NCI-H1048 (cell line): ENCODE data around the gene PDLIM3.
A peak's percentile ranks its signal among the peaks of the same experiment; 100 is the strongest.
"Not testable (repeated sequence)": the region's sequence is repeated elsewhere in the genome, so short reads cannot be mapped to it uniquely, and the experiment has no call there.

ENCODE experiments used
- DNase-seq: peaks from one replicate; lab custom pipeline; 2025; lab: John Stamatoyannopoulos, UW

PDLIM3 gene, protein sequence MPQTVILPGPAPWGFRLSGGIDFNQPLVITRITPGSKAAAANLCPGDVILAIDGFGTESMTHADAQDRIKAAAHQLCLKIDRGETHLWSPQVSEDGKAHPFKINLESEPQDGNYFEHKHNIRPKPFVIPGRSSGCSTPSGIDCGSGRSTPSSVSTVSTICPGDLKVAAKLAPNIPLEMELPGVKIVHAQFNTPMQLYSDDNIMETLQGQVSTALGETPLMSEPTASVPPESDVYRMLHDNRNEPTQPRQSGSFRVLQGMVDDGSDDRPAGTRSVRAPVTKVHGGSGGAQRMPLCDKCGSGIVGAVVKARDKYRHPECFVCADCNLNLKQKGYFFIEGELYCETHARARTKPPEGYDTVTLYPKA

DNA sequence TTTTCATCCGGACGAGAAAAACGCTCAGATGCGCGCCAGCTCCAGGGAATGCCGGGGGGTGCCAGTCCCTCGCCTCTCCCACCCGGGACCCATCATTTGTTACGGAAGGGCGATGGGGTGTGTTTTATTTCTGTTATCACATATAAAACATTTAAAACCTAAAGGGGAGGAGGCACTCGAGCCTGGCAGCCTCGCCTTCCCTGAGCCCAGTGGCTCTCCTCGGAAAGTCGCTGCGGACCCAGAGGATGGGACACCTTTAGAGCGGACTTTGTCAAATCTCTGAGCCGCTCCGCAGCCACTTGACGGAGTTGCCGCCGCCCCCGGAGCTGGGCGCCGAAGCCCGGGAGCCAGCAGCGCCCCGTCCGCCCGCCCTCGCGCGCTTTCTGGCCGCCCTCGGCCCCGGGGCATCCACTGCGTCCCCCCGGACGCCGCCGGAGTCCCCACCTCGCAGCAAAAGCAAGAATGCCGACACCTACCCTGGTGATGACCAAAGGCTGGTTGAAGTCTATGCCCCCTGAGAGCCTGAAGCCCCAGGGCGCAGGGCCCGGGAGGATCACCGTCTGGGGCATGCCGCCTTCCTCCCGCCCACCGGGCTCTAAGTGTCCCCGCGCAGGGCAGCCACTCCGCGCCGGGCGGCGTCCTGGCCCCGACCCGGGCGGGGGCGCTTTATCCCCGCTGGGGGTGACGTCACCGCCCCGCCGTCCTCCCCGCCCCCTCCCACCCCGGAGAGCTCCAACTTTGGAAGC, at the start of gene PDLIM3:
TSS of gene PDLIM3 (minus strand) at position 642 of the 746 bp plus-strand sequence. CDS start at position 569, 73 bp downstream.
- peak; percentile 27 for DNase-seq

DNA sequence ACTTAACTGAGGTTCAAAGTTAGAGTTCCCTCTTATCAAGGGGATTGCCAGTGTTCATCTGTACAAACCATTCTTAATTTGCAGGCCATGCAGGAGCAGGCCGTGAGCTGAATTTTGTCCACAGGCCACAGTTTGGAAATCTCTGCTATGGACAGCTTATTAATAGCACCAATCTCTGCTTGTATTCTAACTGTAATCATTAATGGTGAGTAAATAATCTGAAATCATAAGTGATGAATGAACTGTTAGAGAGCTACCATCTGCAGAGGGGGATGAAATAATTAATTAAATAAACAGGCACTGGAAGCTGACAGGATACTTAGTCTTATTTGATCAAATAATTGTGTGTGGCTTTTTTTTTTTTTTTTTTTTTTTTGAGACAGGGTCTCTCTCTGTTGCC, 48.5 kb upstream of the PDLIM3 start:
- no peak for DNase-seq

DNA sequence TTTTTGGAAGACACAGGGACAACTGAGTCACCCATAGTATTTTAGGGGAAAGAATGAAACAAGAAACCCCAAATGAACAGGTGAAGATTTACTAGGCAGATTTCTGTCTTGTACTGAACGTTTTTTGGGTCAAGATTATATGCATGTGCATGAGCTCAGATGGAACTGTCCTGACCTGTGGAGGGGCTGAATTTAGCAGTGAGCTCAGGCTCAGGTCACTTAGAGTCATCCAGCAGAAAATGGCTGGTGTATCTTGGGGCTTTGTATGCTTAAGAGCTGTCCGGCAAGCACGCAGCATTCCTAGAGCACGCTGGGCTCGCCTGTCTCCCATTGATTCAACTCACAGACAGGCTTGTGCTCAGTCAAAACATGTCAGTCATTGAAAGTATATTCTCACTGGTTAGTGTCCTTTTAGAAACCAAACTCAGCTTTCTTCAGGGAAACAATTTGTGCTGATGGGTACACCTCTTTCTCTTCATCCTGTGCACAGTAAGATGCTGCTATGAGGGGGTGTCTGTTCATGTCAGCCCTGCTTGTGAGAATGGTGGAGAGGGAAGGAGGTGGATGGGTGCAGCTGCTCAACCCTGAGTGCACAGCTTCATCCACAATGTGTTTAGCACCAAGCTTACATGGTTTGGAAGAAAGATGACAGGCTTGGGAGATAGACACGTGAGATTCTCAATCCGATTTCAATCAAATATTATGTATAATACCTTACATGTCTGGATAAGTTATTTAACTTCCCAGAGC, 47.5 kb upstream of the PDLIM3 start:
- no peak for DNase-seq

DNA sequence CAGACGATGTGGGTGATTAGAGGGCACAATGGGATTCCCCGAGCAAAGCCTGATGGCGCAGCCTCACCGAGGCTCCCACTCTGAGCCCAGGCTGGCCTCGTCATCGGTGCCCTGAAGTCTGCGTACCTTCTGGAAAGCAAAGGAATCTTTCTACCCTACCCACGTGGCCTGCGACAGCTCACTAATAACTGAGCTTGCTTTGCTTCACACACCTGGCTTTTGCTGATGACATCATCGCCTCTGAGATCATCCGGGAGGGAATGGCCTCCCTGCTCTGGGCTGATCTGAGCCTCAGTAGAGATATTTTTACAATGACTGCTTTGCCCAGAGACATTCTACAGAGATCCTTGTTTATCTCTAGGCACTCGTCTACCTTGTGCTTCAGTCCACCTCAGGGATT, 45.4 kb upstream of the PDLIM3 start:
- no peak for DNase-seq

DNA sequence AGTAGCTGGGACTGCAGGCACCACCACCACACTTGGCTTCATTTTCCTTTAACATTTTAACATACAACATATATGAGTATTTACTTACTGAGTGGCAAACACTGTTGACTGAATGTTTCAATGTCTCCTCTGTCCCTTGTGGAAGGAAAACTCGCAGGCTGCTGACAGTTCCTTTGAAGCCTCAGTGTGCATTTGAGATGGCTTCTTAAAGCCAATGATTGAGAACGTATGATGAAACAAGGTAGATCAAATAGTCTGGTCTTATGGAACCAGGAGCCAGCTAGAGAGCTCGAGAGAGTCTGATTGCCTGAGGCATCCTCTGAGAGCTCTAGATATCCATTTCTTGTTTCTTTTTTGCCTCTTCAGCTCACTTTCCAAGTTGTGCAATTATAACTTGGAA, 43.0 kb upstream of the PDLIM3 start:
- no peak for DNase-seq

DNA sequence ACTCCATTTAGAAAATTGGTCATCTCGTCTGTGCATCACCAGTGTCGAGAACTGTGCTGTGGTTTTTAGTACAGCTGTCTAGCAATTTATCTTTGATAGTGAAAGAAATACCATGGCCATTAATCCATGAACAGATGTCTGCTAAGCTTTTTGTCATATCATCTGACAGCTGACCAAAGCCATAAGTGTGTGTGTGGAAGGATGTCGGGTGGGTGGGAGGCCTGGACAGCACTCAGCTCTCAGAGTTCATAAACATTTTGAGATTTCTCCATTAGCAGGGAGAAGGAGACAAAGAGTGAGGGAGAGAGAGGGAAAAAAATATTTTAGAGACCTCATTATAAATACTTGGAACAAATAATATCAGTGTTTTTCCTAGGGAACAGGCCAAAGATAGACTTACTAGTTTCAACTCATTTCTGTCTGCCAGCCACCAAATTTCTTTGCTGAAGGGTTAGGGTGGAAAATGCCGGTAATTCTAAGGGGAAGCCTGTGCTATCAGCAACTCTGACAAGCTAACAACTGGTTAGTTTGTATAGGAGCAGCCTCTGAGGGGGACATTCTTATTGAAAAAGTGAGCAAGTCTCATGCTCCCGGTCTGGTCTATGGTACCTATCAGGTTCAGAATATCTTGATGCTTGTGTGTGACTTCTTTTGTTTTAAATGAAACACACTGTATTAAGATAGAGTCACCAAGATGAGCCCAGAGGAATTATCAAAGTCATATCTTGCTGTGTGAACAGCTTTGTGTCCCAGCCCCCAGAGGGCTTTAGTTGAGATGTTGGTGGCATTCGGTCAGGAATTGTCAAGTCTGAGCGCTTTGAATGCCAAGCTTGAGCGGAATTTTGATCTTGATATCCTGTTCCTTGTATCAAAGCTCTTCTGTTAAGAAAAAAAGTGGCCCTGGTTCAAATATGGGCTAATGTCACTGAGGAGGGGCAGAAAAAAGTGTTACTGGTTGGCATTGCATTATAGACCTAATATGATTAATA, 41.9 kb upstream of the PDLIM3 start:
- no peak for DNase-seq

DNA sequence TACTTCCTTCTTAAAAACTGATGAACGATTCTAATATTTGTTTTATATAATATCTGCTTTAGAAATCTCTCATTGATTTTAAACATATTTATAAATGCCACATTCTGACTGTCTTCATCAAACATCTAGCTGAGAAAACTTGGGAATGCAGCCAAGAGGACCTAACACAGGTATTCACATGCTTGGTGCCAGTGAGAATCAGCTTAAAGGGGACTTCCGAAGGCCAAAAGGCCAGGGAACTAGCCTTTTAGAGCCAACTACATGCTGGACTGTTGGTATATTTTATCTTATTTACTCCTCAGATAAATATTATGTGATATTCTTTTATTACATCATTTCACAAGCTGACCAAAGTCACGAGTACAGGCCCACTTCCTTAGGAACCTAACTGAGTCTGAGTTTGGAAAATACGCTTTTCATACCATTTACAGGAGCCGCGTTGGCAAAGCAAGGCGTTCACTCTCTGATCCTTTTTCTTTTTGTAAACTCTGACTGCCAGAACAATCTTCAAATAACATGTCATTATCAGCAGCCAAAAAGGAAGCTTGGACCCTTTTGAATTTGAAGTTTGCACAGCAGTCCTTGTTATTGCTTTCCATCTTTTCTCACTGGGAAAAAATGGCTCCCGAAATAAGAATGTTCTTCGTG, 41.1 kb upstream of the PDLIM3 start:
- no peak for DNase-seq

DNA sequence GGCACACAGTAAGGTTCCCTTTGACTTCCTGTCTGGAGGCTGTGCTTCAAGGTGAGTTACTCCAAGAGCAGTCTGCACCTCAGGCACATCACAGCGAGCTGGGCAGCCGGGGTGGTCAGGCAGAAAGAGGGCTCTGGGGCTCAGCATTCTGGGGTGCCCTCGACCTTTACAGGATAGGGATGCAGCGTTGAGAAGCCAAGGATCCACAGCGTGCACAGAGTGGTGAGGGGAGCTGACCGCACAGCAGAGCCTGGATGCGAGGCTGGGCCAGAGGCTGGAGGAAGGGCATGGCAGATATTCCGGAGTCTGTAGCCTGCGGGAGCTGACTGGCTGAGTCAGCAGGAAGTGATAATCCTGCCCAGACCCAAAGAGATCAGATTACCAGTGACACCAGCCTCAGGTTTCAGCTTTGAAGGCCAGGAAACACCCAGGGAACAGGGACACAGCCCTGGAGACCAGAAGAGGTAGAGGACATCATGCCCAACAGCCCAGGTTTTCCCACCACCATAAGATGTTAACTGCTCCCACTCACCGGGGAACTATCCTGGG, 38.4 kb upstream of the PDLIM3 start:
- no peak for DNase-seq

DNA sequence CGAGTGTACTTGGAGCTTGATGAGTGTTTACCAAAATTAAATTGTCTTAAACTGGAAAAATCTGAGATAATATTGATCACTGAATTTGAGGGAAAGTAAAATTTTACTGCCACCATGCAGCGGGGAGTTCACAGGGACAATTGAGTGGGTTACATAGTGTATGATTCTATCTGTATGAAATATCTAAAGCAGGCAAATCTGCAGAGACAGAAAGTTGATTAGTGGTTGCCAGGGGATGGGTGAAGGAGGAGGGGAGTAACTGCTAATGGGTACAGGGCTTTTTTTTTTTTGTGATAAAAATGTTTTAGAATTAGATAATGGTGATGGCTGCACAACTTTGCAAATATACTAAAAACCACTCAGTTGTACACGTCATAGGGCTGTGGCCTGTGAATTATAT, 35.4 kb upstream of the PDLIM3 start:
- no peak for DNase-seq

DNA sequence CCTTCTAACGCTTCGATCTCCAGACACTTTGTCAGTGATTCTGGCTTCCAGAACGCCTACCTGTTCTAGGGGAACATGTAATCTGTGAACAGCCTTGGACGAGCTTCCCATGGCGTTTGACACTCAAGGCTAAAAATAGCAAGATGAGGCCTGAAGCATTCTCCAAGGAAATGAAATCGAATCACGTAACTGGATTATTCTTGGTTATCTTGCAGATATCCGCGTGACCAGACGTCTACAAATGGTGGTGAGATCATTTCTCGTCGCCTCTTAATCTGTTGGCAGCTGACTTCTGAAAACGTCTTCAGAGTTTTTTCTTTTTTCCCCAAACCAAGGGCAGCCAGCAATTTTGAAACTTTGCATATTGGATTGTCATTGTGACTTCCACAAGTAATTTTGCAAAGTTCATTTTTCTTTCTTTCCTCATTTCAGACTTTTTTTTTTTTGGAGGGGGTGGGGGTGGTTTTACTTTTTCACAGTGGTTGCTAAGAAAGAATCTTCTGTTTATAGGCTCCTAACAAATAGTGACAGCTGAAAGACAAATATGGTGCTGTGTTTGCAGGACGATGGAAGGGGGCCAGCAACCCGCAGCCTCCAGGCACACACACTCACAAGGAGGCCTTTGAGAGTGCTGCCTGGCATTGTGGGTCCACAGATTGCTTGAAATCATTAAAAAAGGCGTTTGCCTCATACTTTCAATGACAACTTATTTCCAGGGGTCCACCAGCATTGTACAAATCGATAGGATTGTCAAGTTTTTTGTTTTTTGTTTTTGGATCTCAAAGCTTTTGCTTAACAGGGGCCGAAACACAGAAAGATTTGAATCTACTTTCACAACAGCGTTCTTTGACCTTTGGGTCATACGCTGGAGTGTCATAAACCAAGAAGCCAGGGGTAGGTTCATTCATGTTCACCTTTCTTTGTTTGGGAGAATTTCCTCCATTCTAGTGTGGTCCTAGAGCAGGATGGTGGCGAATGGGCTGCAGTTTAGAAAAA, 32.4 kb upstream of the PDLIM3 start:
- DNase-seq, result peak; percentile 34

DNA sequence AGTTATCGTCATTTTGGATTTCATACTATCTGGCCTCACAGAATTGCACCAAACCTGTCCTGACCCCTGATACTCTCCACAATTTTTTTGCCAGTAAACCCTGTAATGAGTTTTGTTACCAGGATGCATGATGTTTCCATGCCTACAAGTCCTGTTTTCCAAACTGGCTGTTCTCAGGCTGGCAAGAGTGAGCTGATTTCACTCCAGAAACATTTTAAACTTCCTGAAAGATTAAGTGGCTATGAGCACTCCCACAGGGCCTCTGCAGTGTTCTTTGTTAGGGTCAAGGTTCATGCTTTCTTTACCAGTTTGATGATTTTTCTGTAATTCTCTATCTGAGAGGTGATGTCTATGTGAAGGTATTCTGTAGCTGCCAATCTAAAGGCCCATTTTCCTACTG, 31.7 kb upstream of the PDLIM3 start:
- no peak for DNase-seq

DNA sequence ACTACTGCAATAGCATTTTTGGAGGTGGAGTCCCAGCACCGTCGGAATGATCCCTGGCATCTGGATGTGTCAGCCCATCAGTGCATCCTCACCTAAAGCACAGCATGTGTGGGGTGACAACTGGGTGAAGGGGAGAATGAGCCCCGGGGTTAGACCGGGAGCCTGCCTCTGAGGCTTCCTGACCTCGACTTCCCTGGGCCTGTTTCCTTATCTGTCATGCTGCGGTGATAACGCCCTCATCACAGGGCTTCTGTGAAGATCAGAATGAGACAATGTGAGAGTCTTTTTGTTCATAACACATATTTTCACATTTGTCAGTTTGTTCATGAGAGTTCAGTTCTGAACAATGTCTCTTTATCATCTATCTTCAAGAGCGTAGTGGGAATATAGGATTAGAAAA, 31.1 kb upstream of the PDLIM3 start:
- DNase-seq, result no peak

DNA sequence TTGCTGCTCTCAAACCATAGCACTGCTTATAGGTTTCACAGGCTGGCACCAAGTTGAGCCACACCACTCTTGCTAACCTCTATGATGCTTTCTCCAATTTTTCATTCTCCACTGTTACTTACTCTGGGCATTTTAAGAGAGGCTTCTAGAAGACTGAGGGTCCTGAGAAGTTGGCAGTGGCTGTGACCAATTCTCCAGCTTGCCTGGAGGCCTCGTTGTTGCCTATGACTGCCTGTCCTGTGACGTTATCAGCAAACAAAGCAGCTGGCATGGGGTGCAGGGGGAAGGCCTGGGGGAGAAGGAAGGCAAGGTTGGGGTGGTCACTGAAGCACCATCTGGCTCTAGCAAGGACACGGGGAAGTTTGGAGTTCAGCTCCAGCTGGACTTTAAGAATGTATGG, 30.4 kb upstream of the PDLIM3 start:
- no peak for DNase-seq

DNA sequence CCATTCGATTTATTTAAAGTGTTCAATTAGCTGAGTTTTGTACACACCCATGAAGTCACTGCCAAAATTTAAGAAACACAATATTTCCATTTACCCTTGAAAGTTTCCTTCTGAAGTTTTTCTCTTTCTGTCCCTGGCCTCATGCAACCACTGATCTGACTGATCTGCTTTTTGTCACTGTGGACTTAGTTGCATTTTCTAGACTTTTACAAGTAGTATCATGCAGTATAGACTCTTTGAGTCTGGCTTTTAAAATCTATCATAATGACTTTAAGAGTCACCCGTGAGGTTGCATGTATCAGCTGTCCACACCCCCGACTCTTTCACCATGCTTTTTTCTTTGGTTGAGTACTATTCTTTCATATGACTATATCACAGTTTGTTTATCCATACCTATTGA, 29.0 kb upstream of the PDLIM3 start:
- DNase-seq, result no peak

DNA sequence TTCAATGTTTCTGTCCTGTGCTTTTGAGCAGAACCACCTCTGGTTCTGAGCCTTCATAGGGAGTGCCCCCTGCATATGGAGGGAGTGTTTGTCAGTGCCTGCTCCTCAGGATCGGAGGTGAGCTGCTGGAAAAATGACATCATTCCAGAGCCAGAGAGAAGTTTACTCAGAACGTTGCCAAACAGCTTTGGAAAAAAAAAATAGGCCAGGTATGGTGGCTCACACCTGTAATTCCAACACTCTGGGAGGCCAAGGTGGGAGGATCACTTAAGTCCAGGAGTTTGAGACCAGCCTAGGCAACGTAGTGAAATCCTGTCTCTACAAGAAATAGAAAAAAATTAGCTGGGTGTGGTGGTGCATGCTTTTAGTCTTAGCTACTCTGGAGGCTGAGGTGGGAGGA, 27.2 kb upstream of the PDLIM3 start:
- no peak for DNase-seq

DNA sequence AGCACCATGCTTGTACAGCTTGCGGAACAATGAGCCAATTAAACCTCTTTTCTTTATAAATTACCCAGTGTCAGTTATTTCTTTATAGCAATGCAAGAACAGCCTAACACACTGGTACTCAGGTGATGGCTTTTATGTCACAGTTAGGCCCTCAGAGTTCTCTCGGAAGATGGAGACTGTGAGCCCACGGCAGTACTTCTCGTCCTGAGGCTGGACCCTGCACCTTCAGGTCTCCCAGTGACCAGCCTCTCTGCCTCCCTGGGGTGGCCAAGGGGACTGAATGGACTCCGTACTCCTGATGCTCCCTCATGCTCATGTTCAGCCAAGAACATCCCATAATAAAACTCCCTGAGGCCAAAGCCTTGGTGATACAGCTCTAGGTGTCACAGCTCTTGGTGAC, 25.0 kb upstream of the PDLIM3 start:
- no peak for DNase-seq

DNA sequence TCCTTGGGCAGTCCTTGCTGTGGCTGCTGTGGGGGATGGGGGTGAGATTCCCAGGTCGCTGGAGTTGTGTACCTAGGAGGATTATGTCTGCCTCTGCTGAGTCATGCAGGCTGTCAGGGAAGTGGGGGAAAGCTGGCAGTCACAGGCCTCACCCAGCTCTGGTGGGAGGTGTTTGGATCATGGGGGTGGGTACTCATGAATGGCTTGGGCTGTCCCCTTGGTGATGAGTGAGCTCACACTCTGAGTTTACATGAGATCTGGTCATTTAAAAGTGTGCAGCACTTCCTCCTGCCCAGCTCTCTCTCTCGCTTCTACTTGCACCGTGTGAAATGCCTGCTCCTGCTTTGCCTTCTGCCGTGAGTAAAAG, 24.6 kb upstream of the PDLIM3 start:
- DNase-seq, result no peak

DNA sequence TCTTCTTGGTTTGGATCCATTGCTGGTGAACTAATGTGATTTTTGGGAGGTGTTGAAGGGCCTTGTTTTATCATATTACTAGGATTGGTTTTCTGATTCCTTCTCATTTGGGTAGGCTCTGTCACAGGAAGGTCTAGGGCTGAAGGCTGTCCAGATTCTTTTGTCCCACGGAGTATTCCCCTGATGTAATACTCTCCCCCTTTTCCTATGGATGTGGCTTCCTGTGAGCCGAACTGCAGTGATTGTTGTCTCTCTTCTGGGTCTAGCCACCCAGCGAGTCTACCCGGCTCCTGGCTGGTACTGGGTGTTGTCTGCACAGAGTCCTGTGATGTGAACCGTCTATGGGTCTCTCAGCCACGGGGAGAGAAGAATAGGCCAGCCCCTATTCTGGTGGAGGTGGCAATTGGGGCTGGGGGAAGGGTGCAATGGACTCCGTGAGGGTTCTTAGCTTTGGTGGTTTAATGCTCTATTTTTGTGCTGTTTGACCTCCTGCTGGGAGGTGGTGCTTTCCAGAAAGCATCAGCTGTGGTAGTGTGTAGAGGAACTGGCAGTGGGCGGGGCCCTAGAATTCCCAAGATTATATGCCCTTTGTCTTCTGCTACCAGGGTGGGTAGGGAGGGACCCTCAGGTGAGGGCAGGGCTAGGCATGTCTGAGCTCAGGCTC, 24.1 kb upstream of the PDLIM3 start:
- not testable (repeated sequence) for DNase-seq
